Measurements from ENCODE around the gene SIRT7.
A peak's percentile ranks its signal among the peaks of the same experiment; 100 is the strongest.

SIRT7 gene

GRCh38 chr17:81911277-81911961 lies 6.6 kb downstream of the SIRT7 start, which contains the start of gene PCYT2:
Gene PCYT2 (minus strand): TSS chr17:81911399. CDS start chr17:81911355, 44 bp downstream.
- H3K4me1 ChIP-seq (ENCODE audit: control insufficient read depth, insufficient read depth, low read length), result peaks cover 11% of the 10 kb centered on the region
- peak within 1 kb of the TSS; percentile 81 for H3K9ac ChIP-seq (ENCODE audit: low read depth, low read length)
- peak within 1 kb of the TSS; percentile 100 for H3K4me2 ChIP-seq (ENCODE audit: low read length)
- H3K4me3 ChIP-seq (ENCODE audit: low read length), result peak within 1 kb of the TSS; percentile 95
- no peaks in the 10 kb centered on the region for H3K27me3 ChIP-seq (ENCODE audit: control insufficient read depth, insufficient read depth, low read length)
- H3K36me3 ChIP-seq (ENCODE audit: insufficient read depth, low read length), result peaks cover 58% of the 10 kb centered on the region
- H3K9me3 ChIP-seq (replicated peaks; ENCODE audit: low read length), result no peaks in the 10 kb centered on the region

- Histone ChIP-seq H3K36me3 (ENCODE audit: insufficient read depth, low read length) (peaks cover 61% of the 10 kb centered on the region), H3K4me3 (ENCODE audit: low read length) (peak overlapping the region; percentile 95), H3K27me3 (ENCODE audit: control insufficient read depth, insufficient read depth, low read length) (no peaks in the 10 kb centered on the region), H3K9ac (ENCODE audit: low read depth, low read length) (peak overlapping the region; percentile 81), H3K9me3 (replicated peaks; ENCODE audit: low read length) (no peaks in the 10 kb centered on the region), H3K4me2 (ENCODE audit: low read length) (peak overlapping the region; percentile 100), H3K4me1 (ENCODE audit: control insufficient read depth, insufficient read depth, low read length) (peaks cover 11% of the 10 kb centered on the region)
Observed at GRCh38 chr17:81910840-81911276, 7.1 kb downstream of the SIRT7 start.

GRCh38 chr17:81909966-81910839 lies 7.8 kb downstream of the SIRT7 start:
- H3K9me3 ChIP-seq (replicated peaks; ENCODE audit: low read length), result no peaks in the 10 kb centered on the region
- peak overlapping the region; percentile 81 for H3K9ac ChIP-seq (ENCODE audit: low read depth, low read length)
- peaks cover 11% of the 10 kb centered on the region for H3K4me1 ChIP-seq (ENCODE audit: control insufficient read depth, insufficient read depth, low read length)
- peak overlapping the region; percentile 100 for H3K4me2 ChIP-seq (ENCODE audit: low read length)
- peaks cover 59% of the 10 kb centered on the region for H3K36me3 ChIP-seq (ENCODE audit: insufficient read depth, low read length)
- H3K27me3 ChIP-seq (ENCODE audit: control insufficient read depth, insufficient read depth, low read length), result no peaks in the 10 kb centered on the region
- H3K4me3 ChIP-seq (ENCODE audit: low read length), result peak overlapping the region; percentile 95

GRCh38 chr17:81909231-81909630 lies 8.7 kb downstream of the SIRT7 start:
- Histone ChIP-seq H3K27me3 (ENCODE audit: control insufficient read depth, insufficient read depth, low read length) (no peaks in the 10 kb centered on the region), H3K4me2 (ENCODE audit: low read length) (no peak overlapping the region), H3K9me3 (replicated peaks; ENCODE audit: low read length) (no peaks in the 10 kb centered on the region), H3K4me3 (ENCODE audit: low read length) (no peak overlapping the region), H3K4me1 (ENCODE audit: control insufficient read depth, insufficient read depth, low read length) (peaks cover 11% of the 10 kb centered on the region), H3K9ac (ENCODE audit: low read depth, low read length) (no peak overlapping the region), H3K36me3 (ENCODE audit: insufficient read depth, low read length) (peaks cover 57% of the 10 kb centered on the region)

- H3K27me3 ChIP-seq (ENCODE audit: control insufficient read depth, insufficient read depth, low read length), result no peaks in the 10 kb centered on the region
- H3K4me3 ChIP-seq (ENCODE audit: low read length), result no peak overlapping the region
- peaks cover 54% of the 10 kb centered on the region for H3K36me3 ChIP-seq (ENCODE audit: insufficient read depth, low read length)
- H3K9me3 ChIP-seq (replicated peaks; ENCODE audit: low read length), result no peaks in the 10 kb centered on the region
- no peak overlapping the region for H3K9ac ChIP-seq (ENCODE audit: low read depth, low read length)
- peaks cover 11% of the 10 kb centered on the region for H3K4me1 ChIP-seq (ENCODE audit: control insufficient read depth, insufficient read depth, low read length)
- no peak overlapping the region for H3K4me2 ChIP-seq (ENCODE audit: low read length)
Observed at GRCh38 chr17:81908793-81909192, 9.2 kb downstream of the SIRT7 start.

GRCh38 chr17:81907219-81908145 lies 10.5 kb downstream of the SIRT7 start:
- no peak overlapping the region for H3K4me2 ChIP-seq (ENCODE audit: low read length)
- H3K9ac ChIP-seq (ENCODE audit: low read depth, low read length), result no peak overlapping the region
- H3K27me3 ChIP-seq (ENCODE audit: control insufficient read depth, insufficient read depth, low read length), result no peaks in the 10 kb centered on the region
- peaks cover 41% of the 10 kb centered on the region for H3K36me3 ChIP-seq (ENCODE audit: insufficient read depth, low read length)
- no peak overlapping the region for H3K4me3 ChIP-seq (ENCODE audit: low read length)
- H3K9me3 ChIP-seq (replicated peaks; ENCODE audit: low read length), result no peaks in the 10 kb centered on the region
- peaks cover 11% of the 10 kb centered on the region for H3K4me1 ChIP-seq (ENCODE audit: control insufficient read depth, insufficient read depth, low read length)

GRCh38 chr17:81906476-81907218 lies 11.3 kb downstream of the SIRT7 start:
- Histone ChIP-seq H3K36me3 (ENCODE audit: insufficient read depth, low read length) (peaks cover 33% of the 10 kb centered on the region), H3K4me3 (ENCODE audit: low read length) (no peak overlapping the region), H3K27me3 (ENCODE audit: control insufficient read depth, insufficient read depth, low read length) (no peaks in the 10 kb centered on the region), H3K9ac (ENCODE audit: low read depth, low read length) (no peak overlapping the region), H3K9me3 (replicated peaks; ENCODE audit: low read length) (no peaks in the 10 kb centered on the region), H3K4me1 (ENCODE audit: control insufficient read depth, insufficient read depth, low read length) (peaks cover 13% of the 10 kb centered on the region), H3K4me2 (ENCODE audit: low read length) (no peak overlapping the region)

- Histone ChIP-seq H3K4me1 (ENCODE audit: control insufficient read depth, insufficient read depth, low read length) (peaks cover 13% of the 10 kb centered on the region), H3K36me3 (ENCODE audit: insufficient read depth, low read length) (peaks cover 31% of the 10 kb centered on the region), H3K27me3 (ENCODE audit: control insufficient read depth, insufficient read depth, low read length) (no peaks in the 10 kb centered on the region), H3K9ac (ENCODE audit: low read depth, low read length) (no peak overlapping the region), H3K4me3 (ENCODE audit: low read length) (no peak overlapping the region), H3K4me2 (ENCODE audit: low read length) (no peak overlapping the region), H3K9me3 (replicated peaks; ENCODE audit: low read length) (no peaks in the 10 kb centered on the region)
Observed at GRCh38 chr17:81905993-81906392, 12.0 kb downstream of the SIRT7 start.

- H3K36me3 ChIP-seq (ENCODE audit: insufficient read depth, low read length), result peaks cover 31% of the 10 kb centered on the region
- H3K9me3 ChIP-seq (replicated peaks; ENCODE audit: low read length), result no peaks in the 10 kb centered on the region
- no peak overlapping the region for H3K9ac ChIP-seq (ENCODE audit: low read depth, low read length)
- H3K27me3 ChIP-seq (ENCODE audit: control insufficient read depth, insufficient read depth, low read length), result no peaks in the 10 kb centered on the region
- no peak overlapping the region for H3K4me3 ChIP-seq (ENCODE audit: low read length)
- peaks cover 10% of the 10 kb centered on the region for H3K4me1 ChIP-seq (ENCODE audit: control insufficient read depth, insufficient read depth, low read length)
- H3K4me2 ChIP-seq (ENCODE audit: low read length), result no peak overlapping the region
Observed at GRCh38 chr17:81905424-81905875, 12.5 kb downstream of the SIRT7 start.

GRCh38 chr17:81904600-81905423 lies 13.2 kb downstream of the SIRT7 start:
- Histone ChIP-seq H3K9me3 (replicated peaks; ENCODE audit: low read length) (no peaks in the 10 kb centered on the region), H3K27me3 (ENCODE audit: control insufficient read depth, insufficient read depth, low read length) (no peaks in the 10 kb centered on the region), H3K4me1 (ENCODE audit: control insufficient read depth, insufficient read depth, low read length) (peaks cover 4% of the 10 kb centered on the region), H3K36me3 (ENCODE audit: insufficient read depth, low read length) (peaks cover 34% of the 10 kb centered on the region), H3K4me3 (ENCODE audit: low read length) (no peak overlapping the region), H3K9ac (ENCODE audit: low read depth, low read length) (no peak overlapping the region), H3K4me2 (ENCODE audit: low read length) (no peak overlapping the region)

Data from skeletal muscle satellite cell (primary cell).